BJ (cell line): ENCODE measurements around the gene SLC10A7. TPM values are rescaled to one million over a fixed set of nuclear protein-coding genes. Genes with fewer than 3 reads are reported as not detected.

ENCODE experiments used
- CTCF ChIA-PET: fragments of 350-600 bp; formaldehyde crosslinking; extraction: SDS; loops from one replicate; lab custom pipeline; 2021; ENCODE audit warnings: antibody characterized with exemption, inconsistent platforms; lab: Yijun Ruan, JAX
- POLR2A ChIA-PET: fragments of 300-600 bp; sonication (Branson Sonifier 250); formaldehyde crosslinking; extraction: SDS; loops from one replicate; lab custom pipeline; 2021; ENCODE audit warnings: antibody characterized with exemption; lab: Charles Lee
- DNase-seq: peaks from one replicate; pipeline ENCODE4 v3.0.0-alpha.2; 2011; ENCODE audit warnings: low read depth
- H3K27me3 ChIP-seq: 2 replicates; pipeline ENCODE4 v1.6.0; 2011; ENCODE audit warnings: low read length; ENCODE audit not compliant: control insufficient read depth, insufficient read depth
- H3K36me3 ChIP-seq: 2 replicates; pipeline ENCODE4 v1.5.1; 2011; ENCODE audit warnings: low read length; ENCODE audit not compliant: control insufficient read depth, insufficient read depth
- H3K4me3 ChIP-seq: 2 replicates; pipeline ENCODE4 v1.5.1; 2011; ENCODE audit warnings: low read depth, mild to moderate bottlenecking, control low read depth, low read length
- CTCF ChIP-seq: IDR thresholded peaks from 2 replicates; pipeline ENCODE4 v1.5.1; 2011; ENCODE audit warnings: low read depth, mild to moderate bottlenecking, control low read depth, inconsistent platforms, low read length, moderate library complexity; ENCODE audit not compliant: insufficient read depth
- polyA plus RNA-seq: library from polyadenylated mRNA; depleted of rRNA; stranded (reverse); fragments of >200 nt; gene quantifications from 2 replicates; pipeline ENCODE4 v1.2.3, GENCODE V29; 2011

Gene SLC10A7
- polyA plus RNA-seq, 1 experiment, result 3.9 TPM

GRCh38 chr4:146291313-146291712, 230.4 kb downstream of the SLC10A7 start:
- no peak for DNase-seq
- Histone ChIP-seq H3K27me3 (no peaks in the 10 kb centered on the region), H3K36me3 (no peaks in the 10 kb centered on the region), H3K4me3 (no peak overlapping the region)
- no peak for TF ChIP-seq CTCF
- CTCF ChIA-PET, result no interaction called here
- POLR2A ChIA-PET, result no interaction called here

GRCh38 chr4:146288193-146288592, 233.5 kb downstream of the SLC10A7 start:
- Histone ChIP-seq H3K4me3 (no peak overlapping the region), H3K36me3 (no peaks in the 10 kb centered on the region)

GRCh38 chr4:146285037-146285436, 236.7 kb downstream of the SLC10A7 start:
- TF ChIP-seq CTCF, result no peak
- ChIA-PET POLR2A (no interaction called here), CTCF (interaction anchor here (0.6 kb wide), 2 partner anchors 14 to 627 kb away, joined by 3 read pairs; no protein-coding TSS in a partner anchor)
- H3K36me3 ChIP-seq, result no peaks in the 10 kb centered on the region
- no peak overlapping the region for H3K4me3 ChIP-seq
- no peak for DNase-seq
- no peaks in the 10 kb centered on the region for H3K27me3 ChIP-seq

More at GRCh38 chr4:146288193-146288592, 233.5 kb downstream of the SLC10A7 start:
- no peak for DNase-seq
- CTCF ChIA-PET, result no interaction called here
- POLR2A ChIA-PET, result no interaction called here
- no peaks in the 10 kb centered on the region for H3K27me3 ChIP-seq
- no peak for TF ChIP-seq CTCF

GRCh38 chr4:146283758-146284651, 237.7 kb downstream of the SLC10A7 start:
- no peaks in the 10 kb centered on the region for H3K36me3 ChIP-seq
- no peaks in the 10 kb centered on the region for H3K27me3 ChIP-seq
- CTCF ChIA-PET, result no interaction called here
- no peak for TF ChIP-seq CTCF
- DNase-seq, result no peak
- H3K4me3 ChIP-seq, result no peak overlapping the region
- POLR2A ChIA-PET, result no interaction called here

- ChIA-PET CTCF (interaction anchor here (1.2 kb wide), 1 partner anchor 21 kb away, joined by 4 read pairs; no protein-coding TSS in a partner anchor), POLR2A (no interaction called here)
- Histone ChIP-seq H3K4me3 (no peak overlapping the region), H3K36me3 (no peaks in the 10 kb centered on the region), H3K27me3 (no peaks in the 10 kb centered on the region)
- no peak for TF ChIP-seq CTCF
- DNase-seq, result no peak
These were observed 239.1 kb downstream of the SLC10A7 start for GRCh38 chr4:146282657-146283056.
